SK-N-SH (cell line): ENCODE results near the gene MAP4K3.

Experiments used
- JUND ChIP-seq: IDR thresholded peaks from 2 replicates; pipeline ENCODE4 v1.4.0; 2012
- NRF1 ChIP-seq: IDR thresholded peaks from 2 replicates; pipeline ENCODE4 v1.6.1; 2012; ENCODE audit warnings: low read depth, mild to moderate bottlenecking, low read length

- TF ChIP-seq NRF1 = no peak
- TF ChIP-seq JUND = no peak
These were observed 226.2 kb downstream of the MAP4K3 start for GRCh38 chr2:39210846-39211245.
